ENCODE measurements around the gene KCNN3.

KCNN3 gene

DNA sequence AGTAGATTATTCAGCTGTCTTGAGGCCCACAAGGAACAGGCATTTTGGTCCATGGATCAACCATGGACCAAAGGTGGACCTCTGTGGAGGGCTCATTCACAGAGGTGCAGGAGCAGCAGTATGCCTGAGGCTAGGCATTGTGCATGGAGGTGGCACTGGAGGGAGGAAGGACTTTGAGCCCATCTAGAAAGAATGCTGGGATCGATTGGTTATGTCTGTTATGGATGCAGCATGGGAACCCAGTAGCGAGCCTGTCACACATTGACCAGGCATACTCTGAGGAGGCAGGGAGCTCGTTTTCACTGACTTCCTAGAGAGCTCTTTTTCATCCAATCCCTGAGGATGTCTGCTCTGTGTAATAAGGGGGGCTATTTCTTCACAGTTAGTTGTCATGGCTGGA lies 75.5 kb downstream of the KCNN3 start:
- no peak overlapping the region for H3K4me3 ChIP-seq (ENCODE audit: low read length)
- no peak overlapping the region for H3K9ac ChIP-seq (ENCODE audit: low read length)
- no peaks in the 10 kb centered on the region for H3K4me1 ChIP-seq (ENCODE audit: control insufficient read depth, low read depth, low read length)
- no peaks in the 10 kb centered on the region for H3K9me3 ChIP-seq (ENCODE audit: control insufficient read depth, low read depth, low read length)
- no peak overlapping the region for H3K27ac ChIP-seq (ENCODE audit: low read length)
- H3K36me3 ChIP-seq (ENCODE audit: control insufficient read depth, low read depth, low read length): no peaks in the 10 kb centered on the region
- no peaks in the 10 kb centered on the region for H3K27me3 ChIP-seq (ENCODE audit: control insufficient read depth, insufficient read depth, low read length)

DNA sequence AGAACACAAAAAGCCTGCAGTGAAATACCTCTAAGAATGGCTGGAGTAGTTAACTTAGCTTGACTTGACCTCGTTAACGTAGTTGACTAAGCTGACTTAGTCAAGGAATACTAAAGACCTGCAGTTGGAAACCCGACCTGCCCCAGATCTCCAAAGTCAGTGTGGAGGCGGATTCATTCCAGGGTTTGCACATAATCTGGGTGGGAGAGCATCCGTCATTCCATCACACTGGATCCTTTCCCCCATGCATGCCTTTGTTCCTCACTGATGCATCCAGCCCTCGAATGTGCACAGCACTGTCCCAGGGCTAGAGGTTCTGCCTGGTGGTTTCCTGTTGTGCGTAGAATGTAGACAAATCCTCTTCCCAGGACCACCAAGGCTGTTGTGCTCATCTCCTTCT lies 76.4 kb downstream of the KCNN3 start:
- H3K4me3 ChIP-seq (ENCODE audit: low read length): no peak overlapping the region
- H3K9me3 ChIP-seq (ENCODE audit: control insufficient read depth, low read depth, low read length): no peaks in the 10 kb centered on the region
- peaks cover 2% of the 10 kb centered on the region for H3K4me1 ChIP-seq (ENCODE audit: control insufficient read depth, low read depth, low read length)
- H3K9ac ChIP-seq (ENCODE audit: low read length): no peak overlapping the region
- no peaks in the 10 kb centered on the region for H3K27me3 ChIP-seq (ENCODE audit: control insufficient read depth, insufficient read depth, low read length)
- no peak overlapping the region for H3K27ac ChIP-seq (ENCODE audit: low read length)
- no peaks in the 10 kb centered on the region for H3K36me3 ChIP-seq (ENCODE audit: control insufficient read depth, low read depth, low read length)

DNA sequence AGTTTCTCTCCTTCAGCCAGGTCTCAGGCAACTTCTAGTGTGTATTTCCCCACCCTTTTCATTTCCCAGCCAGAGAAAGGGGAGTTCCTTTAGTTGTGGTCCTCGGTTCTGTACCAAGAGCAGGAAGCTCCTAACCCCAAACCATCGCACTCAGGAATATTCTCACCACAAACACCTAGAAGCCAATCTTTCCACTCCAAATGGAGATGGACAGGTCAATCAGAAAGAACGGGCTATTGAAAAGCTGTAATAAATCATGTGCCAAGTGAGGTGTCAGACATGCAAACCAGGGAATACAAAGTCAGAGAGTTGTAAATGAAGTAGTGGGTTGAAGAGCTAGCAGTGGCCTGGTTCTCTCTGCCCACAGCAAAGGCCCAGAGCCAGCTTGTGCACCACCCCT lies 77.2 kb downstream of the KCNN3 start:
- H3K9ac ChIP-seq (ENCODE audit: low read length): no peak overlapping the region
- no peaks in the 10 kb centered on the region for H3K9me3 ChIP-seq (ENCODE audit: control insufficient read depth, low read depth, low read length)
- peaks cover 10% of the 10 kb centered on the region for H3K4me1 ChIP-seq (ENCODE audit: control insufficient read depth, low read depth, low read length)
- no peaks in the 10 kb centered on the region for H3K36me3 ChIP-seq (ENCODE audit: control insufficient read depth, low read depth, low read length)
- H3K27ac ChIP-seq (ENCODE audit: low read length): no peak overlapping the region
- H3K27me3 ChIP-seq (ENCODE audit: control insufficient read depth, insufficient read depth, low read length): no peaks in the 10 kb centered on the region
- no peak overlapping the region for H3K4me3 ChIP-seq (ENCODE audit: low read length)

DNA sequence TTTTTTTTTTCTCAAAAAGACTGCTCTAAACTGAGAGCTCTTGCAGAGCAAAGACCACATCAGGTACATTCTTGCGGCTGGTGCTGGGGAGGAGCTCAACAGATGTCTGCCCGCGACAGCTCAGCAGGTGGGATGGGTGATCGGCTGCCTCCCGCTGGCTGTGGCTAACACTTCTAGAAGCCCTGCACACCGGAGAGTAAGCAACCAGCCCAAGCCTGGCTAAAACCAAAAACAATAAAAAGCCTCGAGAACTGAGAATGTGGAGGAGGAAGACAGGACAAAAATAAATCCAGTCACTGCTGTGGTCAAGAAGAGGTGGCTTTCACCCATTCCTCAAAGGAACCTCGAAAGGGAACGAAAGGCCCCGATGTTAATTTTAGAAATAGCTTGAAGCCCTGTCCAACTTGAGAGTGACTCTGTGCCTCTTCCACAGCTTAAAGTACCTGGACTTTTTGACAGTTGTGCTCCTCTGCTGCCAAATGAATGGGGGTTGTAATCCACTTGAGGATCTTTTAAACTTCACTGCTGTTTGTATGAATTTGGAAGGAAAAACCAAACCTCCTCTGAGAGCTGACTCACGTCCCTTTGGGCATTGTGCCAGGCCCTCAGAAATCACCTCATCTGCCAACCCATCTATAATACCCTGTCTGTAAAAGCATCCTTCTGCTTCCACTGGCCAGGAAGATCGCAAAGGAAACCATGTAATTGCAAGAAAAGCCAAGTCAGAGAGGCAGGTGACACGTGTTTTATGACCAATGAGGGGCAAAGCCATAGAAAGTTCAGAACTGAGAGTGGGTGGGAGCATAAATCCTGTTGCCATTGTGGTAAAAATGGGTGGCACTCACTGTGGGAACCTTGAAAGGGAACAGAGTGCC lies 78.6 kb downstream of the KCNN3 start:
- Histone ChIP-seq H3K27me3 (ENCODE audit: control insufficient read depth, insufficient read depth, low read length) (no peaks in the 10 kb centered on the region), H3K27ac (ENCODE audit: low read length) (no peak overlapping the region), H3K9me3 (ENCODE audit: control insufficient read depth, low read depth, low read length) (no peaks in the 10 kb centered on the region), H3K4me1 (ENCODE audit: control insufficient read depth, low read depth, low read length) (peaks cover 10% of the 10 kb centered on the region), H3K9ac (ENCODE audit: low read length) (no peak overlapping the region), H3K4me3 (ENCODE audit: low read length) (no peak overlapping the region), H3K36me3 (ENCODE audit: control insufficient read depth, low read depth, low read length) (no peaks in the 10 kb centered on the region)

DNA sequence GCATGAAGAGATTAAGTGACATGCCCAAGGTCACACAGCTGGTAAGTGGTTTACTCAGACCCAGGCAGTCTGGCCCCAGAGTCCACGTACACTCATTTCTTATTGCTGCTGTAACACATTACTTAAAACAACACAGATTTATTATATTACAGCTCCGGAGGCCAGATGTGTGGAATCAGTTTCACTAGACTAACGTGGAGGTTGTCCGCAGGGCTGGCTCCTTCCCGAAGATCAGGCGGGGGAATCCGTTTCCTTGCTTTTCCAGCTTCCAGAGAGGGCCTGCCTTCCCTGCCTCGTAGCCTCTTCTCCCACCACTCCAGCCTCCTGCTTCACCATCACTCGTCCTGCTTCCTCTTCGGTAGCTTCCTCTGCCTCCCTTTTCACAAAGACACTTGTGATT lies 81.2 kb downstream of the KCNN3 start:
- Histone ChIP-seq H3K9me3 (ENCODE audit: control insufficient read depth, low read depth, low read length) (no peaks in the 10 kb centered on the region), H3K27me3 (ENCODE audit: control insufficient read depth, insufficient read depth, low read length) (no peaks in the 10 kb centered on the region), H3K4me3 (ENCODE audit: low read length) (no peak overlapping the region), H3K4me1 (ENCODE audit: control insufficient read depth, low read depth, low read length) (peaks cover 14% of the 10 kb centered on the region), H3K36me3 (ENCODE audit: control insufficient read depth, low read depth, low read length) (no peaks in the 10 kb centered on the region), H3K27ac (ENCODE audit: low read length) (no peak overlapping the region), H3K9ac (ENCODE audit: low read length) (no peak overlapping the region)

DNA sequence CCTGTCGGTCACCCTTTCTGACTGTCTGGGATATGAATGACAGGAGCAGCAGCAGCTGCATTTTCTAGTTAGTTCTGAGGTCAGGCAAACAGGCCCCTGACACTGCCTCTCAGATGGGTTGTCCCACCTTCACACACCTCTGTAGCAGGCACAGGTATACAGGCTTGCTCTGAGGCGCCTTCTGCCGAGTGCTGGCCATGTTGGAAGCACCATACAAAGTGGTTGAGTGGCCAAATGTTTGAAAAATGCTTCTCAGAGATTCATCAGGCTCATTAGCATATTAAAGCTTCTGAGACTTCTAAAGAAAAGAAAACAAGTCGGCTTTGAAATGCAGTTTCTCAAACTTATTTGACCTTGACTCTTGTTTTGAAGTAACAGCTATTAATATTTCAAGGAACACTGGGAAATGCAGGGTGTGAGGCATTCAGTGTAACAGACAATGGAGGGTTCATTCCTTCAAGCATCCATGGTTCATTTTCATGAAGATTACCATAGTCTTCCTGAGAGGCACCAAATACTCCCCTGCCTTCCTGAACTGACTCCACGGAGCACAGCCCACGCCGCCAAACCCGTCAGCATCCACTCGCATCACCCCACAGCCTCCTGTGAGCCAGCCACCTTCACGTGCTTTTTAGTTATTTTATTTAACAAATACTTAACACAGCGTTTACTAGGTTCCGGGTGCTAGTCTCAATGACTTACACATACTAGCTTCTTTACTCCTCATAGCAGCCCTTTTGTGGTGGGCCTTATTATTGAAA lies 81.8 kb downstream of the KCNN3 start:
- H3K9me3 ChIP-seq (ENCODE audit: control insufficient read depth, low read depth, low read length): no peaks in the 10 kb centered on the region
- H3K27ac ChIP-seq (ENCODE audit: low read length): no peak overlapping the region
- H3K9ac ChIP-seq (ENCODE audit: low read length): no peak overlapping the region
- peaks cover 14% of the 10 kb centered on the region for H3K4me1 ChIP-seq (ENCODE audit: control insufficient read depth, low read depth, low read length)
- H3K4me3 ChIP-seq (ENCODE audit: low read length): no peak overlapping the region
- H3K27me3 ChIP-seq (ENCODE audit: control insufficient read depth, insufficient read depth, low read length): no peaks in the 10 kb centered on the region
- no peaks in the 10 kb centered on the region for H3K36me3 ChIP-seq (ENCODE audit: control insufficient read depth, low read depth, low read length)

DNA sequence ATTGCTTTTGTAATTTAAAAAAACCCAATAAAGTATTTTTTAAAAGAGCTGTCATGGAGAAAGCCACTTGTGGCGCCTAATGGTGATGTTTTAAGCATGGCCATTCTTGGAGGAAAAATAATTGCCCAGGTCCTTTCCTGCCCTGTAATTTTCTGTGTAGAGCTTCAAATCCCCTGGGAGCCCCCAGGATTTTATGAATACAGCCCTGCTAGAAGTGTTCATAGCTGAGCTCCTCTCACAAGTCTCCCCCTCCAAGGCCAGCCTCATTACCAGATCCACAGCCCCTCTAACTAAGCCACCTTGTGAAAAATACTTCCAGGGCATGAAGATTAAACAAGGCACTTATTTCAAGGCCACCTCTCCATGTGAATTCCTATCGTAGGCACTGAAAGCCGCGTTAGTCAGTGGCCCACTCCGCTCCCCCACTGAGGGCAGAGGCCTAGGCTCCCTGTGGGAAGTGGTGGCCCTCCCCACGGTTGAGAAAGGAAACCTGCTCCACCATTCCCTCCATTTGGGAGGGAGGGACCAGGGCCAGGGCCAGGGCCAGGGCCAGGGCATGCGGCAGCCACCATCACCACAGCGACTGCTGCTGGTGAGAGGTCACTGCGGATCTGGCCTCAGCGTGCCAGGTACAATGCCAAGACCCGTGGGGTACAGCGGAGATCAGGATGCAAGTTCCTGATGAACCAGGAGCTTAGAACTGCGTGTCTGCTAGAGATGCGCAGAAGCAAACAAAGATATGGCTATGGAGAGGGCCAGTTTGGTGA lies 83.1 kb downstream of the KCNN3 start:
- peaks cover 14% of the 10 kb centered on the region for H3K4me1 ChIP-seq (ENCODE audit: control insufficient read depth, low read depth, low read length)

DNA sequence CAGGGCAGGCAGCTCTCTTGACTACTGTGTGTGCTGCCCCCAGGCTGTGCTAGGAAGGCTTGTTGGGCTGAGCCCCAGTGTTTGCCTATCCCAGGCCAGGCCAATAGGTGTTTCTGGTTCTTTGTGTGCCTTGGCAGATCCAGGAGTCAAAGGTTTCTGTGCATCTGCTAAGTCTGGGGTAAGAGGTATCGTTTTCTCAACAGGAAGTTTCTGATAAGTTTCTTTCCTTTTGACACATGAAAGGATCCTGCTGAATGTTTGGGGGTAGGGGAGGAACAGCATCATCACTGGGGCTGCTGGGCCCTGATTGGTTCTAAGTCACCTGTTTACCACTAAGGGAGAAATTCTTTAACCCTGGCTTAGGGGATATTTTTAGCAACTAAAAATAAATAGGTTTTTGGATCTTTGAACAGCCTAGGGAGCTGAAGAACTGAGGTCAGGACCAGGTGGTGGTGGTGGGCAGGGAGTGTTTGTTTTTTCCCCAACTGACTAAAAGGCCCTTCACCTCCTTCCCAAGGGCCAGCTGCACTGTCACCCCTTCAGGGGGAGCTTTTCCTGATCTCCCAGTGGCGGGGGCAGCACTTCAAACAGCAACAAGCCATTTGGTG lies 85.1 kb downstream of the KCNN3 start:
- no peaks in the 10 kb centered on the region for H3K36me3 ChIP-seq (ENCODE audit: control insufficient read depth, low read depth, low read length)
- H3K4me3 ChIP-seq (ENCODE audit: low read length): no peak overlapping the region
- peaks cover 14% of the 10 kb centered on the region for H3K4me1 ChIP-seq (ENCODE audit: control insufficient read depth, low read depth, low read length)
- H3K27ac ChIP-seq (ENCODE audit: low read length): no peak overlapping the region
- no peaks in the 10 kb centered on the region for H3K9me3 ChIP-seq (ENCODE audit: control insufficient read depth, low read depth, low read length)
- no peak overlapping the region for H3K9ac ChIP-seq (ENCODE audit: low read length)
- H3K27me3 ChIP-seq (ENCODE audit: control insufficient read depth, insufficient read depth, low read length): no peaks in the 10 kb centered on the region

More for the DNA sequence above, 83.1 kb downstream of the KCNN3 start:
- Histone ChIP-seq H3K36me3 (ENCODE audit: control insufficient read depth, low read depth, low read length) (no peaks in the 10 kb centered on the region), H3K27me3 (ENCODE audit: control insufficient read depth, insufficient read depth, low read length) (no peaks in the 10 kb centered on the region), H3K9ac (ENCODE audit: low read length) (no peak overlapping the region), H3K27ac (ENCODE audit: low read length) (no peak overlapping the region), H3K4me3 (ENCODE audit: low read length) (no peak overlapping the region), H3K9me3 (ENCODE audit: control insufficient read depth, low read depth, low read length) (no peaks in the 10 kb centered on the region)

DNA sequence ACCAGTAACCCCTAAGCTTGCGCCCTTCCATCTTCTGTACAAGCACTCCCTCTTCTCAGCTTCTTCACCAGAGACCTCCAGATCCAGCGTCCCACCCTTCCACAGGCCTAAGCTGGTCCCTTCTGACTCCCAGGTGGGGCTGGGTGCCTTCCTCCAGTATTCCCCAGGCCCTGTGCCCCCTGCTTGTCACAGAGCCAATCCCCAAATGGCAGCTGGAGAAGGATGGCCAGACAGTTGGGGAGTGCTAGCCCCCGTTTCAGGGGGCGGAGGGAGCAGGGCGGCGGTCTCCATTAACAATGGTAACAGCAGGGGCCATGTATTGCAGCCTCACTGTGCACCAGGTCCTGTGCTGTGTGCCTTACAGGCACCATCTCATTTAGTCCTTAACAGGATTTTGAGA lies 85.7 kb downstream of the KCNN3 start:
- Histone ChIP-seq H3K9me3 (ENCODE audit: control insufficient read depth, low read depth, low read length) (no peaks in the 10 kb centered on the region), H3K27me3 (ENCODE audit: control insufficient read depth, insufficient read depth, low read length) (no peaks in the 10 kb centered on the region), H3K27ac (ENCODE audit: low read length) (no peak overlapping the region), H3K9ac (ENCODE audit: low read length) (no peak overlapping the region), H3K4me1 (ENCODE audit: control insufficient read depth, low read depth, low read length) (peaks cover 14% of the 10 kb centered on the region), H3K4me3 (ENCODE audit: low read length) (no peak overlapping the region), H3K36me3 (ENCODE audit: control insufficient read depth, low read depth, low read length) (no peaks in the 10 kb centered on the region)

DNA sequence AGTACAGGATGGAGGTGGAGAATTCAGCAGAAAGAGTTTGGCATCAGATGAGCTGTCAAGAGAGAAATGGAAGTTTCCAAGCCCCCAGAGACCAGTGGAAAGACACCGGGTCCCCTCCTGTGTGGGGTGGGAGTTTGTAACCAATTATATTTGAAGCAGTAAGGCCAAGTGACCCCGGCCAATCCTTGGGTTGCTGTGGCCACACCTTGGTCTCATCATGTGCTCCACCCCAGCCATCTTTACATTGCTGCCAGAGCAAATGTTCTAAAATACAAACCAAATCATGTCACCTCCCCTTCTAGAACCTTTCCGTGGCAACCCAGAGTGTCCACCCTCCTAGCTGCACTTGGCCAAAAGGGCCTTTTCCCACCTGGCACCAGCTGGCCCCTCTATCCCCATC lies 86.1 kb downstream of the KCNN3 start:
- no peak overlapping the region for H3K9ac ChIP-seq (ENCODE audit: low read length)
- H3K36me3 ChIP-seq (ENCODE audit: control insufficient read depth, low read depth, low read length): no peaks in the 10 kb centered on the region
- H3K9me3 ChIP-seq (ENCODE audit: control insufficient read depth, low read depth, low read length): no peaks in the 10 kb centered on the region
- no peak overlapping the region for H3K27ac ChIP-seq (ENCODE audit: low read length)
- H3K4me1 ChIP-seq (ENCODE audit: control insufficient read depth, low read depth, low read length): peaks cover 14% of the 10 kb centered on the region
- no peak overlapping the region for H3K4me3 ChIP-seq (ENCODE audit: low read length)
- no peaks in the 10 kb centered on the region for H3K27me3 ChIP-seq (ENCODE audit: control insufficient read depth, insufficient read depth, low read length)

DNA sequence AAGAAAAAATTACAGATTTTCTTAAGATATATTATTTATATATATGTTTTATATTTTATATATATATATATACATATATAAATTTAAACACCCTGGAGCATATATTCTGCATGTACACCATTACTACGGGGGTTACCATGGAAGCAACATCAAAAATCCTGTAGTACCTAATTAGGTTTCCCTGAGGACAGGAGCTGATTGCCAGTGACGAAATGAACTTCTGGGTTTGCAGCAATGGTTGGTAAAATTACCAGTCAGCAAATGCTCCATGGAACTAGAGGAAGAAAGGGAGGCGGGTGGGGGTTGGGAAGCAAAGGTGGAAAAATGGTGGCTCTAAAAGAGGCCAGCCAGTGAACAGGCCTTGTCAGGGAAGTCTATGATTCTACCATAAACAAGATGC lies 89.5 kb downstream of the KCNN3 start:
- Histone ChIP-seq H3K4me1 (ENCODE audit: control insufficient read depth, low read depth, low read length) (peaks cover 4% of the 10 kb centered on the region), H3K27ac (ENCODE audit: low read length) (no peak overlapping the region), H3K9ac (ENCODE audit: low read length) (no peak overlapping the region), H3K27me3 (ENCODE audit: control insufficient read depth, insufficient read depth, low read length) (no peaks in the 10 kb centered on the region), H3K4me3 (ENCODE audit: low read length) (no peak overlapping the region), H3K9me3 (ENCODE audit: control insufficient read depth, low read depth, low read length) (no peaks in the 10 kb centered on the region), H3K36me3 (ENCODE audit: control insufficient read depth, low read depth, low read length) (no peaks in the 10 kb centered on the region)
